ENCODE measurements around the gene WFDC1. TPM values are rescaled to one million over a fixed set of nuclear protein-coding genes. Genes with fewer than 3 reads are reported as not detected.
A peak's percentile ranks its signal among the peaks of the same experiment; 100 is the strongest.
"Not testable (repeated sequence)": the region's sequence is repeated elsewhere in the genome, so short reads cannot be mapped to it uniquely, and the experiment has no call there.

Gene WFDC1
- total RNA-seq, 1 donor from 2014 or later: 0.14 TPM

GRCh38 chr16:84339766-84340165, 45.1 kb downstream of the WFDC1 start:
- no peak for DNase-seq (ENCODE audit: low read depth, low spot score)
- H3K36me3 Mint-ChIP-seq (ENCODE audit: low read depth): peaks cover 9% of the 10 kb centered on the region
- peak overlapping the region; percentile 50 for H3K27ac Mint-ChIP-seq (ENCODE audit: unreplicated experiment)
- peaks cover 6% of the 10 kb centered on the region for H3K9me3 Mint-ChIP-seq
- no peak overlapping the region for H3K4me3 Mint-ChIP-seq
- H3K4me1 Mint-ChIP-seq: no peaks in the 10 kb centered on the region
- TF ChIP-seq, protein P1, sequence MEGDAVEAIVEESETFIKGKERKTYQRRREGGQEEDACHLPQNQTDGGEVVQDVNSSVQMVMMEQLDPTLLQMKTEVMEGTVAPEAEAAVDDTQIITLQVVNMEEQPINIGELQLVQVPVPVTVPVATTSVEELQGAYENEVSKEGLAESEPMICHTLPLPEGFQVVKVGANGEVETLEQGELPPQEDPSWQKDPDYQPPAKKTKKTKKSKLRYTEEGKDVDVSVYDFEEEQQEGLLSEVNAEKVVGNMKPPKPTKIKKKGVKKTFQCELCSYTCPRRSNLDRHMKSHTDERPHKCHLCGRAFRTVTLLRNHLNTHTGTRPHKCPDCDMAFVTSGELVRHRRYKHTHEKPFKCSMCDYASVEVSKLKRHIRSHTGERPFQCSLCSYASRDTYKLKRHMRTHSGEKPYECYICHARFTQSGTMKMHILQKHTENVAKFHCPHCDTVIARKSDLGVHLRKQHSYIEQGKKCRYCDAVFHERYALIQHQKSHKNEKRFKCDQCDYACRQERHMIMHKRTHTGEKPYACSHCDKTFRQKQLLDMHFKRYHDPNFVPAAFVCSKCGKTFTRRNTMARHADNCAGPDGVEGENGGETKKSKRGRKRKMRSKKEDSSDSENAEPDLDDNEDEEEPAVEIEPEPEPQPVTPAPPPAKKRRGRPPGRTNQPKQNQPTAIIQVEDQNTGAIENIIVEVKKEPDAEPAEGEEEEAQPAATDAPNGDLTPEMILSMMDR (conservative IDR thresholded peaks at IDR 0.05): no peak
- H3K27me3 Mint-ChIP-seq (ENCODE audit: low read depth): no peaks in the 10 kb centered on the region

- no peak for DNase-seq (ENCODE audit: low read depth, low spot score)
- H3K27ac Mint-ChIP-seq (ENCODE audit: unreplicated experiment): no peak overlapping the region
Measured at GRCh38 chr16:84340325-84341040, 45.8 kb downstream of the WFDC1 start.

DNA sequence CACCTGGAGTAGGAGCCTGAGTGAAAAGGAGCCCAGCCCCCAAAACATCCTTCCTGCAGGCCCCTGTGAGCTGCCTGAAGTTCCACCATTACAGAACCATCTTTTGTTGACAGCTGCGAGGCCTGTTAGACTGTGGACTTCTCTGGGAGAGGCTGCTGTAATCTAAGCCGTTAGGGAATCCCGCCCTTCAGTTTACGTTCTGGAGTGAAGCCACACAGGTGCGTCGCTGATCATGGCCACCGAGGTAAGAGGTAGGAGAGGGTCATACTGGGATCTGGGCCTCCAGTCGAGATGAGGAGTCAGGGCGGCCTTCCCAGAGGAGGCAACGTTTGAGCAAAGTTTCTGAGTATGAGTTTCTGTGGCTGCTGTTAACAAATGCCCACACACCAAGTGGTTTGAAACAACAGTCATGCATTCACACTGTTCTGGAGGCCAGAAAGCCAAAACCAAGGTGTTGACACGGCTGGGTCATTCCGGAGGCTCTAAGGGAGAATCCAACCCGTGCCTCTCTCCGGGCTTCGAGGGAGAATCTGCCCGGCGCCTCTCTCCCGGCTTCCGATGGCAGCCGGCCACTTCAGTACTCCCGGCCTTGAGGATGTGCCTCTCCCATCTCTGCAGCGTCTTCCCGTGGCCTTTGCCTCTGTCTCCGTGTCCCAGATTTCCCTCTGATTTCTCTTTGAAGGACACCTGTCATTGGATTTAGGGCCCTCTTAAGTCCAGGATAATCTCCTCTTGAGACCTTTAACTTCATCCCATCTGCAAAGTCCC, 47.0 kb downstream of the WFDC1 start:
- Mint-ChIP-seq H3K4me1 (no peaks in the 10 kb centered on the region), H3K4me3 (no peak overlapping the region), H3K9me3 (peaks cover 6% of the 10 kb centered on the region), H3K36me3 (ENCODE audit: low read depth) (peaks cover 4% of the 10 kb centered on the region), H3K27ac (ENCODE audit: unreplicated experiment) (peak overlapping the region; percentile 92), H3K27me3 (ENCODE audit: low read depth) (no peaks in the 10 kb centered on the region)
- DNase-seq (ENCODE audit: low read depth, low spot score): no peak
- TF ChIP-seq, protein P1 (conservative IDR thresholded peaks at IDR 0.05): no peak

More at GRCh38 chr16:84340325-84341040, 45.8 kb downstream of the WFDC1 start:
- Mint-ChIP-seq H3K4me3 (no peak overlapping the region), H3K9me3 (peaks cover 6% of the 10 kb centered on the region), H3K4me1 (no peaks in the 10 kb centered on the region), H3K27me3 (ENCODE audit: low read depth) (no peaks in the 10 kb centered on the region), H3K36me3 (ENCODE audit: low read depth) (peaks cover 8% of the 10 kb centered on the region)
- TF ChIP-seq, protein P1 (conservative IDR thresholded peaks at IDR 0.05): no peak

DNA sequence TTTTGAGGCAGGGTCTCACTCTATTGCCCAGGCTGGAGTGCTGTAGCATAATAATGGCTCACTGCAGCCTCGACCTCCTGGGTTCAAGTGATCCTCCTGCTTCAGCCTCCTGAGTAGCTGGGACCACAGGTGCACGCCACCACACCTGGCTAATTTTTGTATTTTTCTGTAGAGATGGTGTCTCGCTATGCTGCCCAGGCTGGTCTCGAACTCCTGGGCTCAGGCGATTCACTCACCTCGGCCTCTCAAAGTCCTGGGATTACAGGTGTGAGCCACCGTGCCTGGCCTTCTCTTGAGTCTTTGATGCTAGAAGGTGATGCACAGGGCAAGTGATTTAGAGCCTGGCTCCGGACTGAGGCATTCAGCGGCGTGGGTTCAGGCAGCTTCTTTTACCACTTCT, 49.1 kb downstream of the WFDC1 start:
- not testable (repeated sequence) for H3K36me3 Mint-ChIP-seq (ENCODE audit: low read depth); H3K9me3 Mint-ChIP-seq; H3K4me1 Mint-ChIP-seq; H3K4me3 Mint-ChIP-seq; DNase-seq (ENCODE audit: low read depth, low spot score); H3K27me3 Mint-ChIP-seq (ENCODE audit: low read depth); H3K27ac Mint-ChIP-seq (ENCODE audit: unreplicated experiment)

GRCh38 chr16:84344781-84345180, 50.1 kb downstream of the WFDC1 start:
- no peaks in the 10 kb centered on the region for H3K27me3 Mint-ChIP-seq (ENCODE audit: low read depth)
- no peak for DNase-seq (ENCODE audit: low read depth, low spot score)
- H3K27ac Mint-ChIP-seq (ENCODE audit: unreplicated experiment): no peak overlapping the region
- H3K4me3 Mint-ChIP-seq: no peak overlapping the region
- H3K36me3 Mint-ChIP-seq (ENCODE audit: low read depth): no peaks in the 10 kb centered on the region
- H3K9me3 Mint-ChIP-seq: no peaks in the 10 kb centered on the region
- TF ChIP-seq, protein P1 (conservative IDR thresholded peaks at IDR 0.05): no peak
- peaks cover under 1% of the 10 kb centered on the region for H3K4me1 Mint-ChIP-seq

DNA sequence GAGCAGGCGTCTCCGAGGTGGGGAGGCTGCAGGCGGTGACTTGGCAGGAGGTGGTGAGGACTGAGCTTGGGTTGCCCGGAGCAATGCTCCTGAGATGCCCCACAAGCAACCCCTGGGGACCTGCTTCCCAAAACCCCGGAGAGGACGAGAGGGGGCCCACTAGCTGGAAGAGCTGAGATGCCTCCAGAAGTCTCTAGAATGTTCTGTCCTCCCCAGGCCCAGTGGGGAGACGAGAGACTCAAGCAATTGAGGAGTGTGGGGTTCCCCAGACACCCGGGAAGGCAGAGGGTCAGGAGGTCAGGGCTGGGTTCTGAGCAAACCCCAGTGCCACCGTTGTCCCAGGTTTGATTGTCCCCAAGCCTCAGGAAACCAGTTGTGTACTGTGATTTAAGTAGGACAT, 52.5 kb downstream of the WFDC1 start:
- TF ChIP-seq, protein P1 (conservative IDR thresholded peaks at IDR 0.05): no peak
- H3K27me3 Mint-ChIP-seq (ENCODE audit: low read depth): no peaks in the 10 kb centered on the region

More for the DNA sequence above, 52.5 kb downstream of the WFDC1 start:
- peaks cover 9% of the 10 kb centered on the region for H3K4me1 Mint-ChIP-seq
- H3K4me3 Mint-ChIP-seq: no peak overlapping the region
- no peaks in the 10 kb centered on the region for H3K9me3 Mint-ChIP-seq
- no peak for DNase-seq (ENCODE audit: low read depth, low spot score)
- no peaks in the 10 kb centered on the region for H3K36me3 Mint-ChIP-seq (ENCODE audit: low read depth)
- no peak overlapping the region for H3K27ac Mint-ChIP-seq (ENCODE audit: unreplicated experiment)

All from neural crest cell (in vitro differentiated cells).